GM18505 (cell line): ENCODE results near the gene CRYZL1.

Experiments
- ATAC-seq: cut with Tn5 transposase; IDR thresholded peaks from one replicate; pipeline ENCODE4 v1.9.1; 2021; ENCODE audit not compliant: unreplicated experiment
- POLR2A ChIP-seq: IDR thresholded peaks from 4 replicates; pipeline ENCODE4 v1.6.1; 2011; ENCODE audit warnings: borderline replicate concordance; ENCODE audit not compliant: insufficient read depth, insufficient read length; ENCODE audit errors: extremely low read depth

The CRYZL1 gene

DNA sequence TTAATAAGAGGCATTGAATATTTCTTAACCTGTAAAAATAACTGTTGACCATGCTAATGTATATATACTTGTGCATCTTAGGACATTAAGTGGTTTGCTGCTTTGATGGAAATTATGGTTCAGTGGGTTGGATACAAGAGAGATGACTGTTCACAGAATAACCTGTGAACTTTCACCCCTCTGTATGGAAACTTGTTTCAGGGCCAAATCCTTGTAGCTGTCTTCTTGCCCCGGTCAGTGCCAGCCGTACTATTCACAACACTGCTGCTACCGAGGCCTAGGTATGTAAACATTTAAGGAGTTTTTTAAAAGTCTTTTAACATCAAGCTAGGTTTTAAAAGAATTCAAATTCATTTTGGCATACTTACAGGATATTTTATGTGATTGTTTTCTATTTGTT lies 69.2 kb downstream of the CRYZL1 start:
- no peak for ATAC-seq
- no peak for TF ChIP-seq POLR2A

GRCh38 chr21:33569991-33570390 lies 71.5 kb downstream of the CRYZL1 start:
- TF ChIP-seq POLR2A: no peak
- ATAC-seq: no peak

- no peak for ATAC-seq
- no peak for TF ChIP-seq POLR2A
These were observed 73.1 kb downstream of the CRYZL1 start for GRCh38 chr21:33568448-33568847.

DNA sequence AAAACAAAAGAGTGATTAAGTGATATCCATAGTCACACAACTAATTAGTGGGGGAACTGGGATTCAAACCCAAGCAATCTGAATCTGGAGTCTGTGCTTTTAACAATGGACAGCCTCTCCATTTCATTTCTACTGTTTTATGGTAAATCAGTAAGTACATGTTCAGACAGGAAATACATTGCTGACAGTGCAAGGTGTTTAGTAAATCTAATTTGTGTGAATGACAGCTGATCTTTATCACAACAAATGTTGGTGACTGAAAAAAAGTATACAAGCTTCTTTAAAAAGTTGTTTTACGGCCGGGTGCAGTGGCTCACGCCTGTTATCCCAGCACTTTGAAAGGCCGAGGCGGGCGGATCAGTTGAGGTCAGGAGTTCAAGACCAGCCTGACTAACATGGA lies 73.6 kb downstream of the CRYZL1 start:
- no peak for TF ChIP-seq POLR2A
- no peak for ATAC-seq

- TF ChIP-seq POLR2A: no peak
- ATAC-seq: no peak
These were observed 75.0 kb downstream of the CRYZL1 start for GRCh38 chr21:33566514-33566913.

GRCh38 chr21:33562389-33562788 lies 79.2 kb downstream of the CRYZL1 start:
- TF ChIP-seq POLR2A: no peak
- ATAC-seq: no peak

DNA sequence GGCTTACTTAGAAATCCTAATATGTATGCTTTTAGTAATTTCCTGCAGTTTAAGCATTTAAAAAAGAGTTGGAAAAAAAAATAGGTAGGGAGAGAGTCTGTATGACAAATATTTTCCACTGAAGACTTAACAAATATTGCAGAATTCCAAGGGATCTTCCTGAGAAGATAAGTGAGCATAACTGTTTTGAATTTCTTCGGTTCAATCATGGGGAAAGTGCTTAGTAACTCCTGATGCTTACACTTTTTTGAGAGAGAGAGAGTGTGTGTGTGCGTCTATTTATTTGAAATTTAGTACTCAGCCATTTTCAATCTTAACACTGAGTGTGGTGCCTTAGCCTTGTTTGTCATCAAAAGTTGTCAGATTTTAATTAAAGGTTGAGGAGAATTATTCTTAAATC lies 80.2 kb downstream of the CRYZL1 start:
- ATAC-seq: no peak
- no peak for TF ChIP-seq POLR2A

GRCh38 chr21:33560965-33561364 lies 80.6 kb downstream of the CRYZL1 start:
- no peak for ATAC-seq
- TF ChIP-seq POLR2A: no peak

- TF ChIP-seq POLR2A: no peak
- ATAC-seq: no peak
These were observed 81.7 kb downstream of the CRYZL1 start for GRCh38 chr21:33559813-33560212.

GRCh38 chr21:33558777-33559421 lies 82.6 kb downstream of the CRYZL1 start:
- no peak for ATAC-seq
- TF ChIP-seq POLR2A: no peak

DNA sequence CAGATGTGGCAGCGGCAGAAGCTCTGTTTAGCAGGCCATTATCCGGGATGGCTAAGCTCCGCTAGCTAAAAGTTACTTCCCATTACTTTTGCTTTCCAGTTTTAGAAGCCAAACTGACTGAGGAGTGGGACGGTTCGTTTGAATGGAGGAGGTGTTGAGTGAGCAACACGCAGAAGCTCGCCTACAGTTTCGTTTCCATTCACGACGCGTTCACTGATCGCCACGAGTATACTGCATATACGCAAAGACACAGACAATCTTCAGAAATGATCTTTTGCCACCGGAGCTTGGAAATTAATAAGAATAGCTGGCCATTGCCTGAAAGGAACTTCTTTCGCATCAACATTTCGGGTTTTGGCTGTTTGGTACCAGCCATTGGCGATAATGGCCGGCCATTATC lies 84.1 kb downstream of the CRYZL1 start:
- TF ChIP-seq POLR2A: no peak
- ATAC-seq: no peak

GRCh38 chr21:33554982-33555344 lies 86.6 kb downstream of the CRYZL1 start:
- no peak for ATAC-seq
- TF ChIP-seq POLR2A: no peak

GRCh38 chr21:33554236-33554981 lies 87.1 kb downstream of the CRYZL1 start:
- TF ChIP-seq POLR2A: no peak
- ATAC-seq: no peak

DNA sequence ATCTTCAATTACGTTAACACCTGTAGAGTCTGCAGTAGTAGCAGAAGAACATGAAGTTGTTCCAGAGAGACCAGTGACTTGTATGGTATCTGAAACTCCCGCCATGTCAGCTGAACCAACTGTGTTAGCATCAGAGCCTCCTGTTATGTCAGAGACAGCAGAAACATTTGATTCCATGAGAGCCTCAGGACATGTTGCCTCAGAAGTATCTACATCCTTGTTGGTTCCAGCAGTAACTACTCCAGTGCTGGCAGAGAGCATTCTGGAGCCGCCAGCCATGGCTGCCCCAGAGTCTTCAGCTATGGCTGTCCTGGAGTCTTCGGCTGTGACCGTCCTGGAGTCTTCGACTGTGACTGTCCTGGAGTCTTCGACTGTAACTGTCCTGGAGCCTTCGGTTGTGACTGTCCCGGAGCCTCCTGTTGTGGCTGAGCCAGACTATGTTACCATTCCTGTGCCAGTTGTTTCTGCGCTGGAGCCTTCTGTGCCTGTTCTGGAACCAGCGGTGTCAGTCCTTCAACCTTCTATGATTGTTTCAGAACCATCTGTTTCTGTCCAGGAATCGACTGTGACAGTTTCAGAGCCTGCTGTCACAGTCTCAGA lies 88.4 kb downstream of the CRYZL1 start:
- no peak for ATAC-seq
- TF ChIP-seq POLR2A: no peak

DNA sequence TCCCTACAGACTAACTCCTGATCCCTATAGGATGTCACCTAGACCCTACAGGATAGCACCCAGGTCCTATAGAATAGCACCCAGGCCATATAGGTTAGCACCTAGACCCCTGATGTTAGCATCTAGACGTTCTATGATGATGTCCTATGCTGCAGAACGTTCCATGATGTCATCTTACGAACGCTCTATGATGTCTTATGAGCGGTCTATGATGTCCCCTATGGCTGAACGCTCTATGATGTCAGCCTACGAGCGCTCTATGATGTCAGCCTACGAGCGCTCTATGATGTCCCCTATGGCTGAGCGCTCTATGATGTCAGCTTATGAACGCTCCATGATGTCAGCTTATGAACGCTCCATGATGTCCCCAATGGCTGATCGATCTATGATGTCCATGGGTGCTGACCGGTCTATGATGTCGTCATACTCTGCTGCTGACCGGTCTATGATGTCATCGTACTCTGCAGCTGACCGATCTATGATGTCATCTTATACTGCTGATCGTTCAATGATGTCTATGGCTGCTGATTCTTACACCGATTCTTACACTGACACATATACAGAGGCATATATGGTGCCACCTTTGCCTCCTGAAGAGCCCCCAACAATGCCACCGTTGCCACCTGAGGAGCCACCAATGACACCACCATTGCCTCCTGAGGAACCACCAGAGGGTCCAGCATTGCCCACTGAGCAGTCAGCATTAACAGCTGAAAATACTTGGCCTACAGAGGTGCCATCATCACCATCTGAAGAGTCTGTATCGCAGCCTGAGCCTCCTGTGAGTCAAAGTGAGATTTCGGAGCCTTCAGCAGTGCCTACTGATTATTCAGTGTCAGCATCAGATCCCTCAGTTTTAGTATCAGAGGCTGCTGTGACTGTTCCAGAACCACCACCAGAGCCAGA lies 89.2 kb downstream of the CRYZL1 start:
- TF ChIP-seq POLR2A: peak; percentile 19

More for the DNA sequence above, 89.2 kb downstream of the CRYZL1 start:
- ATAC-seq: no peak
